ENCODE data around the gene CAPN11. TPM values are rescaled to one million over a fixed set of nuclear protein-coding genes. Genes with fewer than 3 reads are reported as not detected.

The CAPN11 gene
- total RNA-seq, 1 donor from 2014 or later, result 0.27 TPM

GRCh38 chr6:44169886-44170570 lies 11.4 kb downstream of the CAPN11 start:
- Histone ChIP-seq H3K27ac (no peak overlapping the region), H3K4me1 (peaks cover 3% of the 10 kb centered on the region), H3K36me3 (no peaks in the 10 kb centered on the region), H3K9me3 (no peaks in the 10 kb centered on the region), H3K27me3 (ENCODE audit: low read depth) (no peaks in the 10 kb centered on the region), H3K4me3 (no peak overlapping the region)
- no peak for TF ChIP-seq CTCF (IDR thresholded peaks at IDR 0.05)
- intact Hi-C loops (cut with DNase I), result loop anchor here (10.0 kb wide), 1 partner anchor 65 kb away; no protein-coding TSS in a partner anchor
- ATAC-seq (no peak), DNase-seq (no peak)

- no peak for DNase-seq
- intact Hi-C loops (cut with DNase I), result loop anchor here (10.0 kb wide), 1 partner anchor 63 kb away; no protein-coding TSS in a partner anchor
- H3K4me1 ChIP-seq, result peaks cover 3% of the 10 kb centered on the region
- no peaks in the 10 kb centered on the region for H3K9me3 ChIP-seq
- H3K4me3 ChIP-seq, result no peak overlapping the region
- H3K27me3 ChIP-seq (ENCODE audit: low read depth), result no peaks in the 10 kb centered on the region
- ATAC-seq, result peak in 1 of 2 donors; percentile 31
- TF ChIP-seq CTCF (IDR thresholded peaks at IDR 0.05), result no peak
- H3K27ac ChIP-seq, result no peak overlapping the region
- H3K36me3 ChIP-seq, result no peaks in the 10 kb centered on the region
Measured at GRCh38 chr6:44171899-44172546, 13.4 kb downstream of the CAPN11 start.

GRCh38 chr6:44172731-44173500 lies 14.3 kb downstream of the CAPN11 start:
- H3K36me3 ChIP-seq, result no peaks in the 10 kb centered on the region
- peak; percentile 94 to 95 for ATAC-seq
- H3K27ac ChIP-seq, result no peak overlapping the region
- H3K9me3 ChIP-seq, result no peaks in the 10 kb centered on the region
- H3K27me3 ChIP-seq (ENCODE audit: low read depth), result no peaks in the 10 kb centered on the region
- TF ChIP-seq CTCF (IDR thresholded peaks at IDR 0.05), result peak; percentile 89
- intact Hi-C loops (cut with DNase I), result loop anchor here (10.0 kb wide), 1 partner anchor 62 kb away; no protein-coding TSS in a partner anchor
- DNase-seq, result peak; percentile 88
- peaks cover 3% of the 10 kb centered on the region for H3K4me1 ChIP-seq
- no peak overlapping the region for H3K4me3 ChIP-seq

GRCh38 chr6:44176130-44176761 lies 17.6 kb downstream of the CAPN11 start:
- no peak overlapping the region for H3K4me3 ChIP-seq
- H3K27me3 ChIP-seq (ENCODE audit: low read depth), result no peaks in the 10 kb centered on the region
- no peak overlapping the region for H3K27ac ChIP-seq
- no peak for TF ChIP-seq CTCF (IDR thresholded peaks at IDR 0.05)
- intact Hi-C loops (cut with DNase I), result loop anchor here (10.0 kb wide), 1 partner anchor 59 kb away; no protein-coding TSS in a partner anchor
- peak; percentile 37 for DNase-seq
- H3K36me3 ChIP-seq, result no peaks in the 10 kb centered on the region
- peaks cover 3% of the 10 kb centered on the region for H3K4me1 ChIP-seq
- no peak for ATAC-seq
- no peaks in the 10 kb centered on the region for H3K9me3 ChIP-seq

All from lower lobe of right lung (tissue), 2 donors.